ENCODE data around the gene ETS2. TPM values are rescaled to one million over a fixed set of nuclear protein-coding genes. Genes with fewer than 3 reads are reported as not detected.
A peak's percentile ranks its signal among the peaks of the same experiment; 100 is the strongest.

ETS2 gene
- total and polyA plus RNA-seq, 10 of the 15 experiments (the other 5 are each of a cell fraction or from before 2014, with no cell fraction given): 0.52 to 8.6 (median 3.8) TPM

- TF ChIP-seq NR2F1 (conservative IDR thresholded peaks at IDR 0.05) (no peak), RUNX3 (IDR thresholded peaks at IDR 0.05; ENCODE audit: low read length) (peak; percentile 77), NFYA (IDR thresholded peaks at IDR 0.05; ENCODE audit: borderline replicate concordance, low read depth, low read length) (no peak), KAT2A (conservative IDR thresholded peaks at IDR 0.05; ENCODE audit: control insufficient read depth, low read depth, low read length) (no peak), SMAD5 (IDR thresholded peaks at IDR 0.05; ENCODE audit: low read depth) (no peak), MEF2A (IDR thresholded peaks at IDR 0.05; ENCODE audit: insufficient read depth, low read depth, low read length) (no peak), RFX5 (IDR thresholded peaks at IDR 0.05; ENCODE audit: low read depth, low read length) (no peak), CREB1 (IDR thresholded peaks at IDR 0.05; ENCODE audit: low read depth) (0 out of 2 replicates have a peak, but pooled peaks have one; percentile 56), CBFB (IDR thresholded peaks at IDR 0.05; ENCODE audit: low read depth) (no peak; the same call in 1 of the 2 replicates), ZBTB40 (IDR thresholded peaks at IDR 0.05; ENCODE audit: borderline replicate concordance) (peak; percentile 55; the same call in 1 of the 2 replicates), ZNF384 (IDR thresholded peaks at IDR 0.05; ENCODE audit: borderline replicate concordance, low read depth, low read length) (no peak), NRF1 (conservative IDR thresholded peaks at IDR 0.05; ENCODE audit: low read depth, low read length) (no peak), CEBPZ (IDR thresholded peaks at IDR 0.05; ENCODE audit: low read depth, low read length) (no peak), ATF7 (IDR thresholded peaks at IDR 0.05; ENCODE audit: low read depth) (peak; percentile 82), ELK1 (IDR thresholded peaks at IDR 0.05; ENCODE audit: low read depth, low read length) (peak; percentile 51; the same call in 1 of the 2 replicates), SUPT20H (IDR thresholded peaks at IDR 0.05; ENCODE audit: borderline replicate concordance, control insufficient read depth, low read depth, low read length) (no peak), SMARCA5 (IDR thresholded peaks at IDR 0.05) (no peak; the same call in 1 of the 2 replicates), YBX1 (IDR thresholded peaks at IDR 0.05) (no peak), NFXL1 (IDR thresholded peaks at IDR 0.05; ENCODE audit: borderline replicate concordance) (no peak), BCL11A (IDR thresholded peaks at IDR 0.05; ENCODE audit: low read depth, low read length) (no peak), MAX (IDR thresholded peaks at IDR 0.05; ENCODE audit: low read depth, low read length) (no peak), TCF7 (IDR thresholded peaks at IDR 0.05; ENCODE audit: borderline replicate concordance) (0 out of 2 replicates have a peak, but pooled peaks have one; percentile 14)
Measured at GRCh38 chr21:38766987-38767722, 38.6 kb upstream of the ETS2 start (continued).
